IMR-90 (cell line): ENCODE data around the gene CDK12. TPM values are rescaled to one million over a fixed set of nuclear protein-coding genes. Genes with fewer than 3 reads are reported as not detected.

Experiments used
- ATAC-seq: fragments of 200-7000 bp; cut with Tn5 transposase; 2 replicates; pipeline ENCODE4 v1.9.1; 2020; ENCODE audit warnings: low read depth, mild to moderate bottlenecking, moderate library complexity
- BruUV-seq: library from RNA; stranded (reverse); fragments of 400-500 nt; replicated peaks from 2 replicates; lab custom pipeline; 2021; lab: Mats Ljungman, UMichigan
- CTCF ChIA-PET: fragments of 300-600 bp; formaldehyde crosslinking; extraction: SDS; loops from one replicate; lab custom pipeline; 2021; ENCODE audit warnings: antibody characterized with exemption; lab: Yijun Ruan, JAX
- POLR2A ChIA-PET: fragments of 300-600 bp; sonication (Branson Sonifier 250); formaldehyde crosslinking; loops from one replicate; lab custom pipeline; 2022; ENCODE audit warnings: antibody characterized with exemption; ENCODE audit not compliant: unreplicated experiment; lab: Charles Lee
- DNase-seq: peaks from one replicate; pipeline ENCODE4 v3.0.0; 2013
- H2AFZ ChIP-seq: replicated peaks from 2 replicates; pipeline ENCODE3; 2013; ENCODE audit warnings: low read length, mild to moderate bottlenecking; ENCODE audit not compliant: poor library complexity
- H2AK5ac ChIP-seq: 2 replicates; pipeline ENCODE4 v1.6.1; 2013; ENCODE audit warnings: low read depth, low read length, inconsistent platforms
- H2AK9ac ChIP-seq: replicated peaks from 2 replicates; pipeline ENCODE3; 2013; ENCODE audit warnings: mild to moderate bottlenecking, low read depth, low read length, moderate library complexity; ENCODE audit not compliant: poor library complexity
- H2BK120ac ChIP-seq: 2 replicates; pipeline ENCODE4 v1.6.1; 2013; ENCODE audit warnings: low read depth, low read length, inconsistent platforms
- H2BK15ac ChIP-seq: 3 replicates; pipeline ENCODE4 v1.6.1; 2013; ENCODE audit warnings: low read depth, low read length, inconsistent platforms
- H2BK20ac ChIP-seq: 2 replicates; pipeline ENCODE4 v1.6.1; 2013; ENCODE audit warnings: low read depth, mild to moderate bottlenecking, inconsistent platforms, low read length, moderate library complexity
- H2BK5ac ChIP-seq: 2 replicates; pipeline ENCODE4 v1.6.1; 2013; ENCODE audit warnings: mild to moderate bottlenecking, low read depth, low read length, inconsistent platforms; ENCODE audit not compliant: poor library complexity, severe bottlenecking
- H3K14ac ChIP-seq: replicated peaks from 2 replicates; pipeline ENCODE4 v1.6.1; 2013; ENCODE audit warnings: low read depth, low read length, inconsistent platforms
- H3K18ac ChIP-seq: 2 replicates; pipeline ENCODE4 v1.6.1; 2013; ENCODE audit warnings: low read depth, low read length, control low read depth
- H3K23ac ChIP-seq: 2 replicates; pipeline ENCODE4 v1.6.1; 2013; ENCODE audit warnings: low read depth, low read length, inconsistent platforms
- H3K27ac ChIP-seq: 2 replicates; pipeline ENCODE4 v1.5.1; 2013; ENCODE audit warnings: mild to moderate bottlenecking, control low read depth, low read length; ENCODE audit not compliant: insufficient read depth
- H3K27me3 ChIP-seq: 2 replicates; pipeline ENCODE4 v1.6.1; 2013; ENCODE audit warnings: low read length; ENCODE audit not compliant: control insufficient read depth, insufficient read depth
- H3K36me3 ChIP-seq: 2 replicates; pipeline ENCODE4 v1.6.1; 2013; ENCODE audit warnings: low read length, mixed read lengths; ENCODE audit not compliant: control insufficient read depth, insufficient read depth
- H3K4ac ChIP-seq: 2 replicates; pipeline ENCODE4 v1.6.1; 2013; ENCODE audit warnings: low read depth, low read length, inconsistent platforms
- H3K4me1 ChIP-seq: 2 replicates; pipeline ENCODE4 v1.6.1; 2013; ENCODE audit warnings: low read length, mixed read lengths; ENCODE audit not compliant: control insufficient read depth, insufficient read depth
- H3K4me2 ChIP-seq: 2 replicates; pipeline ENCODE4 v1.6.1; 2013; ENCODE audit warnings: low read depth, mild to moderate bottlenecking, control low read depth, low read length, moderate library complexity
- H3K4me3 ChIP-seq: 2 replicates; pipeline ENCODE4 v1.5.1; 2013; ENCODE audit warnings: low read depth, mild to moderate bottlenecking, control low read depth, low read length, moderate library complexity; ENCODE audit not compliant: insufficient read depth
- H3K56ac ChIP-seq: 2 replicates; pipeline ENCODE4 v1.6.1; 2013; ENCODE audit warnings: low read length, inconsistent platforms; ENCODE audit not compliant: insufficient read depth; ENCODE audit errors: extremely low read depth
- H3K79me1 ChIP-seq, 2 experiments: 2 replicates each; pipeline ENCODE4 v1.6.1; 2013; ENCODE audit warnings: low read length in 2 of 2, inconsistent platforms in 1 of 2, low read depth in 1 of 2
- H3K9ac ChIP-seq: 2 replicates; pipeline ENCODE4 v1.6.1; 2013; ENCODE audit warnings: low read depth, low read length, control low read depth
- H3K9me1 ChIP-seq: 2 replicates; pipeline ENCODE4 v1.6.1; 2013; ENCODE audit warnings: low read length, inconsistent platforms; ENCODE audit not compliant: insufficient read depth
- H3K9me3 ChIP-seq: 2 replicates; pipeline ENCODE4 v1.6.1; 2013; ENCODE audit warnings: low read length; ENCODE audit not compliant: control insufficient read depth, insufficient read depth
- H4K20me1 ChIP-seq: 2 replicates; pipeline ENCODE4 v1.6.1; 2013; ENCODE audit warnings: low read length, inconsistent platforms; ENCODE audit not compliant: insufficient read depth
- H4K5ac ChIP-seq: 2 replicates; pipeline ENCODE4 v1.6.1; 2013; ENCODE audit warnings: mild to moderate bottlenecking, low read depth, low read length, control low read depth
- H4K8ac ChIP-seq, 2 experiments: 2 replicates each; pipeline ENCODE4 v1.6.1; 2013; ENCODE audit warnings: low read depth in 2 of 2, low read length in 2 of 2, control low read depth in 1 of 2, inconsistent platforms in 1 of 2
- H4K91ac ChIP-seq: 2 replicates; pipeline ENCODE4 v1.6.1; 2013; ENCODE audit warnings: low read depth, low read length, inconsistent platforms; ENCODE audit not compliant: insufficient read depth
- FOS ChIP-seq: fragments of 150-350 bp; IDR thresholded peaks from 2 replicates; pipeline ENCODE4 v1.6.1; 2016; ENCODE audit warnings: low read depth, low read length
- RCOR1 ChIP-seq: IDR thresholded peaks from 2 replicates; pipeline ENCODE4 v1.6.1; 2012; ENCODE audit warnings: mild to moderate bottlenecking, low read length, improper control_type of control experiment; ENCODE audit not compliant: insufficient replicate concordance
- RFX5 ChIP-seq: IDR thresholded peaks from 2 replicates; pipeline ENCODE4 v1.8.0; 2012; ENCODE audit warnings: low read depth, mild to moderate bottlenecking, low read length, moderate library complexity
- WGBS, 2 experiments: methylation state at CpG; one replicate each; pipeline versions ENCODE4 v1.1.5 to v1.1.7; 2013; ENCODE audit warnings: missing lambda C conversion rate in 2 of 2; ENCODE audit not compliant: insufficient read length in 1 of 2; ENCODE audit errors: extremely low coverage in 2 of 2; 5-methylcytosine and 5-hydroxymethylcytosine counted together
- dilution Hi-C: fragments of 300-500 bp; cut with HindIII; formaldehyde crosslinking; loops from one replicate; pipeline ENCODE4 v1.14.3; 2018; ENCODE audit warnings: low sequenced_read_pairs; ENCODE audit not compliant: unreplicated experiment
- in situ Hi-C: fragments of 300-500 bp; cut with MboI; formaldehyde crosslinking; loops from 3 replicates; pipeline ENCODE4 v1.14.3; 2019; ENCODE audit warnings: low sequenced_read_pairs, inconsistent platforms, mixed read lengths
- intact Hi-C: fragments of 100-400 bp; cut with micrococcal nuclease; formaldehyde crosslinking; loops from 2 replicates; pipeline ENCODE4 v1.10.0; 2022
- polyA plus RNA-seq, 3 experiments: library from polyadenylated mRNA; depleted of rRNA; stranded (reverse); fragments of >200 nt; gene quantifications; 2 replicates each; pipeline ENCODE4 v1.2.3, GENCODE V29; 2012; ENCODE audit warnings: low replicate concordance in 1 of 3
- total RNA-seq: library from RNA; depleted of rRNA; stranded (reverse); fragments of >200 nt; gene quantifications from 2 replicates; pipeline ENCODE4 v1.2.3, GENCODE V29; 2012

CDK12 gene
- total and polyA plus RNA-seq, 2 of the 4 experiments (the other 2 are of a cell fraction) = 16.1 to 27.1 TPM

- DNase-seq (peak; percentile 25), ATAC-seq (no peak)
- H3K4me2 ChIP-seq = no peak overlapping the region
- no peak overlapping the region for H2AK9ac ChIP-seq
- H3K56ac ChIP-seq = no peak overlapping the region
- no CpG with 5 or more reads among the region's 4 CpGs for WGBS, 2 experiments
- no peaks in the 10 kb centered on the region for H3K4me1 ChIP-seq
- no peak overlapping the region for H2BK15ac ChIP-seq
- H3K4ac ChIP-seq = no peak overlapping the region
- intact Hi-C loops = no loop called here
- ChIA-PET POLR2A (no interaction called here), CTCF (no interaction called here)
- no peaks in the 10 kb centered on the region; the same call in 1 of the 2 replicates for H4K20me1 ChIP-seq
- H3K9me3 ChIP-seq = no peaks in the 10 kb centered on the region
- H4K8ac ChIP-seq = no peak overlapping the region
- H4K5ac ChIP-seq = no peak overlapping the region
- H2BK20ac ChIP-seq = no peak overlapping the region
- in situ Hi-C loops = no loop called here
- no peak overlapping the region for H2AFZ ChIP-seq
- H3K4me3 ChIP-seq = no peak overlapping the region
- peaks cover 10% of the 10 kb centered on the region for H3K36me3 ChIP-seq
- BruUV-seq = no TSS peak
- no peak overlapping the region for H3K23ac ChIP-seq
- no peak overlapping the region for H3K27ac ChIP-seq
- no peak overlapping the region for H2AK5ac ChIP-seq
- dilution Hi-C loops = no loop called here
- H3K79me1 ChIP-seq = peaks cover 0 to 2% of the 10 kb centered on the region in 2 experiments; a peak in 2 of 4 replicates
- no peak overlapping the region for H3K18ac ChIP-seq
- TF ChIP-seq RCOR1 (no peak), FOS (no peak), RFX5 (no peak)
- H3K14ac ChIP-seq = no peak overlapping the region
- no peaks in the 10 kb centered on the region; the same call in 1 of the 2 replicates for H3K9me1 ChIP-seq
- H3K27me3 ChIP-seq = no peaks in the 10 kb centered on the region
- H2BK5ac ChIP-seq = no peak overlapping the region
- H2BK120ac ChIP-seq = no peak overlapping the region
- H3K9ac ChIP-seq = no peak overlapping the region
- H4K91ac ChIP-seq = no peak overlapping the region
These were observed 72.6 kb downstream of the CDK12 start for GRCh38 chr17:39533891-39534290.
